Activated CD8-positive, alpha-beta memory T cell treated with anti-CD3 and anti-CD28 coated beads for 4 hours (primary cell): ENCODE results near the gene ZNF496.
"Not testable (repeated sequence)": the region's sequence is repeated elsewhere in the genome, so short reads cannot be mapped to it uniquely, and the experiment has no call there.

ENCODE experiments used
- DNase-seq, 2 donors: peaks; one replicate each; pipeline ENCODE4 v3.0.0-alpha.2; 2020; ENCODE audit warnings: low read depth in 2 of 2

The ZNF496 gene

GRCh38 chr1:247331525-247332214, at the start of gene ZNF496:
ZNF496 (minus strand) TSS chr1:247331867; CDS start chr1:247329578, 2,289 bp downstream.
- DNase-seq, result peak; percentile 46

- no peak for DNase-seq
Observed at GRCh38 chr1:247378334-247379073, 46.8 kb upstream of the ZNF496 start.

- DNase-seq, result not testable (repeated sequence)
Observed at GRCh38 chr1:247377656-247378055, 46.0 kb upstream of the ZNF496 start.

- no peak for DNase-seq
Observed at GRCh38 chr1:247376659-247377058, 45.0 kb upstream of the ZNF496 start.

GRCh38 chr1:247375747-247376146, 44.1 kb upstream of the ZNF496 start:
- no peak for DNase-seq

- not testable (repeated sequence) for DNase-seq
Observed at GRCh38 chr1:247374651-247375334, 43.1 kb upstream of the ZNF496 start.

- peak; percentile 15 to 17 for DNase-seq
Observed at GRCh38 chr1:247373721-247374141, 42.1 kb upstream of the ZNF496 start.

GRCh38 chr1:247371801-247372259, 40.2 kb upstream of the ZNF496 start:
- DNase-seq, result no peak

- DNase-seq, result no peak
Observed at GRCh38 chr1:247370786-247371732, 39.4 kb upstream of the ZNF496 start.

GRCh38 chr1:247368490-247369145, 37.0 kb upstream of the ZNF496 start:
- no peak for DNase-seq

- no peak for DNase-seq
Observed at GRCh38 chr1:247367786-247368422, 36.2 kb upstream of the ZNF496 start.

GRCh38 chr1:247366926-247367645, 35.4 kb upstream of the ZNF496 start:
- DNase-seq, result no peak

GRCh38 chr1:247366345-247366744, 34.7 kb upstream of the ZNF496 start:
- DNase-seq, result not testable (repeated sequence)

GRCh38 chr1:247365023-247365422, 33.4 kb upstream of the ZNF496 start:
- DNase-seq, result no peak

- not testable (repeated sequence) for DNase-seq
Observed at GRCh38 chr1:247363000-247363399, 31.3 kb upstream of the ZNF496 start.

- DNase-seq, result no peak
Observed at GRCh38 chr1:247362153-247362552, 30.5 kb upstream of the ZNF496 start.

- no peak for DNase-seq
Observed at GRCh38 chr1:247360991-247361731, 29.5 kb upstream of the ZNF496 start.

- DNase-seq, result no peak
Observed at GRCh38 chr1:247360116-247360898, 28.6 kb upstream of the ZNF496 start.
